H9 (cell line): Measurements from ENCODE around the gene PDE1C. TPM values are rescaled to one million over a fixed set of nuclear protein-coding genes. Genes with fewer than 3 reads are reported as not detected.

ENCODE experiments used
- DNase-seq: peaks from one replicate; pipeline ENCODE4 v3.0.0-alpha.2; 2017
- H2AFZ ChIP-seq: one replicate; pipeline ENCODE4 v1.6.1; 2013; ENCODE audit warnings: mild to moderate bottlenecking, low read length, control low read depth, moderate library complexity
- H2AK5ac ChIP-seq: 2 replicates; pipeline ENCODE4 v1.6.1; 2013; ENCODE audit warnings: low read length, control low read depth, mixed read lengths; ENCODE audit not compliant: insufficient read length
- H2BK120ac ChIP-seq: one replicate; pipeline ENCODE4 v1.6.1; 2013; ENCODE audit warnings: low read depth, mild to moderate bottlenecking, low read length, control low read depth, inconsistent platforms; ENCODE audit not compliant: poor library complexity, severe bottlenecking
- H2BK12ac ChIP-seq: 2 replicates; pipeline ENCODE4 v1.6.1; 2013; ENCODE audit warnings: low read length, control low read depth, mixed read lengths, low read depth; ENCODE audit not compliant: insufficient read length
- H2BK15ac ChIP-seq: 2 replicates; pipeline ENCODE4 v1.6.1; 2013; ENCODE audit warnings: low read depth, low read length, control low read depth
- H2BK20ac ChIP-seq: one replicate; pipeline ENCODE4 v1.6.1; 2013; ENCODE audit warnings: low read depth, mild to moderate bottlenecking, low read length, control low read depth, inconsistent platforms; ENCODE audit not compliant: poor library complexity, severe bottlenecking
- H2BK5ac ChIP-seq: 2 replicates; pipeline ENCODE4 v1.6.1; 2013; ENCODE audit warnings: low read length, control low read depth, mixed read lengths; ENCODE audit not compliant: insufficient read length
- H3K14ac ChIP-seq: 2 replicates; pipeline ENCODE4 v1.6.1; 2013; ENCODE audit warnings: low read length, control low read depth; ENCODE audit not compliant: insufficient read depth
- H3K18ac ChIP-seq: 2 replicates; pipeline ENCODE4 v1.6.1; 2013; ENCODE audit warnings: low read depth, mild to moderate bottlenecking, mixed read lengths, low read length, control low read depth; ENCODE audit not compliant: insufficient read length
- H3K23ac ChIP-seq: 2 replicates; pipeline ENCODE4 v1.6.1; 2013; ENCODE audit warnings: low read length, control low read depth, mixed read lengths, low read depth; ENCODE audit not compliant: insufficient read length
- H3K23me2 ChIP-seq: 2 replicates; pipeline ENCODE4 v1.6.1; 2013; ENCODE audit warnings: low read depth, mild to moderate bottlenecking, mixed read lengths, low read length, control low read depth; ENCODE audit not compliant: insufficient read length, poor library complexity, severe bottlenecking
- H3K27ac ChIP-seq: 2 replicates; pipeline ENCODE4 v1.5.1; 2013; ENCODE audit warnings: low read length, control low read depth, mixed read lengths, low read depth; ENCODE audit not compliant: insufficient read length
- H3K27me3 ChIP-seq: 2 replicates; pipeline ENCODE4 v1.6.1; 2013; ENCODE audit warnings: low read length, control low read depth, inconsistent platforms; ENCODE audit not compliant: insufficient read depth
- H3K4ac ChIP-seq: 2 replicates; pipeline ENCODE4 v1.6.1; 2013; ENCODE audit warnings: low read depth, mild to moderate bottlenecking, control low read depth, inconsistent platforms, low read length, moderate library complexity
- H3K4me1 ChIP-seq: 2 replicates; pipeline ENCODE4 v1.6.1; 2013; ENCODE audit warnings: low read length, control low read depth, inconsistent platforms; ENCODE audit not compliant: insufficient read depth
- H3K4me2 ChIP-seq: 2 replicates; pipeline ENCODE4 v1.6.1; 2013; ENCODE audit warnings: low read length, control low read depth, mixed read lengths; ENCODE audit not compliant: insufficient read length, insufficient read depth
- H3K56ac ChIP-seq: 2 replicates; pipeline ENCODE4 v1.6.1; 2013; ENCODE audit warnings: low read depth, mild to moderate bottlenecking, mixed read lengths, low read length, control low read depth; ENCODE audit not compliant: insufficient read length
- H3K79me1 ChIP-seq: 2 replicates; pipeline ENCODE4 v1.6.1; 2013; ENCODE audit warnings: low read depth, mild to moderate bottlenecking, moderate library complexity, low read length, control low read depth, inconsistent platforms; ENCODE audit not compliant: insufficient read depth, poor library complexity, severe bottlenecking
- H3K79me2 ChIP-seq: 2 replicates; pipeline ENCODE4 v1.6.1; 2013; ENCODE audit warnings: low read length, control low read depth, inconsistent platforms; ENCODE audit not compliant: insufficient read depth
- H3K9ac ChIP-seq: 2 replicates; pipeline ENCODE4 v1.6.1; 2013; ENCODE audit warnings: low read length, control low read depth, mixed read lengths; ENCODE audit not compliant: insufficient read length; ENCODE audit errors: extremely low read depth
- H3K9me3 ChIP-seq: one replicate; pipeline ENCODE4 v1.6.1; 2013; ENCODE audit warnings: low read depth, low read length, inconsistent platforms; ENCODE audit not compliant: control insufficient read depth
- H3T11ph ChIP-seq: one replicate; pipeline ENCODE4 v1.6.1; 2013; ENCODE audit warnings: mild to moderate bottlenecking, low read length, control low read depth, inconsistent platforms
- H4K20me1 ChIP-seq: one replicate; pipeline ENCODE4 v1.6.1; 2013; ENCODE audit not compliant: control insufficient read depth, insufficient read length, insufficient read depth
- H4K5ac ChIP-seq: 2 replicates; pipeline ENCODE4 v1.6.1; 2013; ENCODE audit warnings: low read depth, mild to moderate bottlenecking, mixed read lengths, low read length, control low read depth; ENCODE audit not compliant: insufficient read length
- H4K8ac ChIP-seq: replicated peaks from 2 replicates; pipeline ENCODE4 v1.6.1; 2013; ENCODE audit warnings: low read length, control low read depth, mixed read lengths, low read depth; ENCODE audit not compliant: insufficient read length
- H4K91ac ChIP-seq: 2 replicates; pipeline ENCODE4 v1.6.1; 2013; ENCODE audit warnings: low read depth, mild to moderate bottlenecking, moderate library complexity, mixed read lengths, low read length, control low read depth; ENCODE audit not compliant: insufficient read length
- H3K27ac Mint-ChIP-seq, 3 experiments: 2 replicates in 2 of 3; 3 replicates in 1 of 3; pipeline ENCODE4 v1.8.0; 2020 to 2021; ENCODE audit warnings: mixed read lengths in 3 of 3, mild to moderate bottlenecking in 1 of 3, moderate library complexity in 1 of 3
- H3K27me3 Mint-ChIP-seq: 2 replicates; pipeline ENCODE4 v1.8.0; 2021; ENCODE audit warnings: low read depth, mild to moderate bottlenecking, moderate library complexity, mixed read lengths
- H3K36me3 Mint-ChIP-seq, 3 experiments: 2 replicates in 2 of 3; 3 replicates in 1 of 3; pipeline ENCODE4 v1.8.0; 2020 to 2021; ENCODE audit warnings: low read depth in 3 of 3, mixed read lengths in 3 of 3; ENCODE audit not compliant: insufficient read depth in 1 of 3
- H3K4me1 Mint-ChIP-seq, 2 experiments: 2 replicates each; pipeline ENCODE4 v1.8.0; 2020; ENCODE audit warnings: mixed read lengths in 2 of 2
- H3K4me3 Mint-ChIP-seq, 2 experiments: 2 replicates in 1 of 2; 3 replicates in 1 of 2; pipeline ENCODE4 v1.8.0; 2020 to 2021; ENCODE audit warnings: mild to moderate bottlenecking in 2 of 2, mixed read lengths in 2 of 2, moderate library complexity in 1 of 2
- H3K9me3 Mint-ChIP-seq, 2 experiments: 2 replicates in 1 of 2; 3 replicates in 1 of 2; pipeline ENCODE4 v1.8.0; 2020; ENCODE audit warnings: mild to moderate bottlenecking in 2 of 2, mixed read lengths in 2 of 2, moderate library complexity in 1 of 2
- WGBS: extraction: QIAGEN DNeasy Blood & Tissue Kit; methylation state at CpG from one replicate; pipeline ENCODE4 v1.1.7; 2013; ENCODE audit warnings: missing lambda C conversion rate, low lambda C conversion rate, mixed read lengths; ENCODE audit not compliant: insufficient read length; ENCODE audit errors: extremely low coverage; 5-methylcytosine and 5-hydroxymethylcytosine counted together
- total RNA-seq: library from RNA; stranded (reverse); gene quantifications from 2 replicates; pipeline ENCODE4 v1.2.1, GENCODE V29; 2021
- TF ChIP-seq, protein P1 (sequence below): fragments of 200-600 bp; sonication (generic); conservative IDR thresholded peaks from 3 replicates; pipeline ENCODE4 v1.8.0; 2021; ENCODE audit warnings: antibody characterized with exemption, mild to moderate bottlenecking

Gene PDE1C
- total RNA-seq, 1 experiment from 2014 or later, result 0.17 TPM

DNA sequence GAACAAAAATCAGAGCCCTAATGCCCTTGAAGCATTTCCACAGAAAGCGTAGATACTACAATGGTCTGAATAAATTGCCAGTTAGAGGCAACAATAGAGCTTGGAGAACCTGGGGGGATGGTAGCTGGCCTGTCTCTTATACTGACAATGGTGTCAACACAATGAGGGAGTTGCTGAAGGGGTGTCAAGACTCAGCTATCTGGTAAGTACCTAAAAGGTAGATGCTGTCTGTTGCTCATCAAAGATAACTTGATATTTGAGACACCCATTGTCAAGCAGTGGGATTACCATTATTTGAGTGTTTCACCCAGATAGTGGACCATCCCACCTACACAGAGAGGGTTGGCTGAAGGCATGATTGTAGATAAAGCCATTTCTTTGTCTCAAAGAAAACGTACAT is 72.8 kb downstream of the PDE1C start:
- no peaks in the 10 kb centered on the region for H4K20me1 ChIP-seq
- H4K8ac ChIP-seq, result no peak overlapping the region
- Mint-ChIP-seq H3K9me3 (peaks cover 18 to 20% of the 10 kb centered on the region in 2 experiments), H3K27ac (no peak overlapping the region), H3K36me3 (peaks cover 8 to 21% (median 12%) of the 10 kb centered on the region in 3 experiments; a peak in 6 of 7 replicates), H3K27me3 (peaks cover 2% of the 10 kb centered on the region; the same call in 1 of the 2 replicates), H3K4me1 (peaks cover 5 to 8% of the 10 kb centered on the region in 2 experiments; a peak in 2 of 4 replicates), H3K4me3 (no peak overlapping the region)
- peaks cover 5% of the 10 kb centered on the region for H3K9me3 ChIP-seq
- no peaks in the 10 kb centered on the region for H3K27me3 ChIP-seq
- no peak overlapping the region for H2AK5ac ChIP-seq
- H2BK5ac ChIP-seq, result no peak overlapping the region
- H3K79me1 ChIP-seq, result no peaks in the 10 kb centered on the region
- no peak overlapping the region for H2BK15ac ChIP-seq
- no peak overlapping the region for H4K91ac ChIP-seq
- no peak overlapping the region for H3K4ac ChIP-seq
- H3K23ac ChIP-seq, result no peak overlapping the region
- no peak overlapping the region for H2BK20ac ChIP-seq
- no peak overlapping the region for H3K27ac ChIP-seq
- WGBS, result no CpG with 5 or more reads among the region's 2 CpGs
- DNase-seq, result no peak
- H4K5ac ChIP-seq, result no peak overlapping the region
- H3K23me2 ChIP-seq, result no peaks in the 10 kb centered on the region
- no peak overlapping the region for H2BK120ac ChIP-seq
- H3K18ac ChIP-seq, result no peak overlapping the region
- TF ChIP-seq, protein P1, sequence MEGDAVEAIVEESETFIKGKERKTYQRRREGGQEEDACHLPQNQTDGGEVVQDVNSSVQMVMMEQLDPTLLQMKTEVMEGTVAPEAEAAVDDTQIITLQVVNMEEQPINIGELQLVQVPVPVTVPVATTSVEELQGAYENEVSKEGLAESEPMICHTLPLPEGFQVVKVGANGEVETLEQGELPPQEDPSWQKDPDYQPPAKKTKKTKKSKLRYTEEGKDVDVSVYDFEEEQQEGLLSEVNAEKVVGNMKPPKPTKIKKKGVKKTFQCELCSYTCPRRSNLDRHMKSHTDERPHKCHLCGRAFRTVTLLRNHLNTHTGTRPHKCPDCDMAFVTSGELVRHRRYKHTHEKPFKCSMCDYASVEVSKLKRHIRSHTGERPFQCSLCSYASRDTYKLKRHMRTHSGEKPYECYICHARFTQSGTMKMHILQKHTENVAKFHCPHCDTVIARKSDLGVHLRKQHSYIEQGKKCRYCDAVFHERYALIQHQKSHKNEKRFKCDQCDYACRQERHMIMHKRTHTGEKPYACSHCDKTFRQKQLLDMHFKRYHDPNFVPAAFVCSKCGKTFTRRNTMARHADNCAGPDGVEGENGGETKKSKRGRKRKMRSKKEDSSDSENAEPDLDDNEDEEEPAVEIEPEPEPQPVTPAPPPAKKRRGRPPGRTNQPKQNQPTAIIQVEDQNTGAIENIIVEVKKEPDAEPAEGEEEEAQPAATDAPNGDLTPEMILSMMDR, result no peak
- no peak overlapping the region for H3K9ac ChIP-seq
- no peaks in the 10 kb centered on the region for H3K79me2 ChIP-seq
- H3T11ph ChIP-seq, result no peak overlapping the region
- H3K14ac ChIP-seq, result no peak overlapping the region
- no peak overlapping the region for H2BK12ac ChIP-seq
- H2AFZ ChIP-seq, result no peak overlapping the region
- H3K4me1 ChIP-seq, result no peaks in the 10 kb centered on the region
- no peak overlapping the region for H3K56ac ChIP-seq
- H3K4me2 ChIP-seq, result no peak overlapping the region
